Measurements from ENCODE around the gene ATMIN. TPM values are rescaled to one million over a fixed set of nuclear protein-coding genes. Genes with fewer than 3 reads are reported as not detected.

ATMIN gene
- total and polyA plus RNA-seq, 2 donors (not counting 1 experiment from before 2014, with no cell fraction given), result 43.8 to 52.8 TPM

- Histone ChIP-seq H2AFZ (ENCODE audit: low read length) (no peak overlapping the region), H3K36me3 (ENCODE audit: control insufficient read depth, insufficient read depth, low read length) (peaks cover 7% of the 10 kb centered on the region), H3K27me3 (ENCODE audit: control insufficient read depth, insufficient read depth, low read length) (no peaks in the 10 kb centered on the region), H3K79me2 (ENCODE audit: control insufficient read depth, insufficient read depth, low read length) (peaks cover 5% of the 10 kb centered on the region), H3K27ac (ENCODE audit: insufficient read depth, low read length) (no peak overlapping the region), H3K4me3 (replicated peaks in 1 of 4; ENCODE audit: control extremely low read depth in 1 of 4, insufficient read depth in 1 of 4, low read depth in 3 of 4, low read length in 4 of 4) (no peak overlapping the region), H3K9ac (ENCODE audit: insufficient read depth, low read length) (no peak overlapping the region), H4K20me1 (ENCODE audit: control insufficient read depth, extremely low read depth, insufficient read depth, low read length) (no peaks in the 10 kb centered on the region), H3K4me1 (ENCODE audit: control insufficient read depth, extremely low read depth, insufficient read depth, low read length) (no peaks in the 10 kb centered on the region), H3K4me2 (ENCODE audit: extremely low read depth, insufficient read depth, low read length) (no peak overlapping the region), H3K9me3 (ENCODE audit: control insufficient read depth, insufficient read depth, low read depth, low read length) (no peaks in the 10 kb centered on the region)
- TF ChIP-seq, protein P1, sequence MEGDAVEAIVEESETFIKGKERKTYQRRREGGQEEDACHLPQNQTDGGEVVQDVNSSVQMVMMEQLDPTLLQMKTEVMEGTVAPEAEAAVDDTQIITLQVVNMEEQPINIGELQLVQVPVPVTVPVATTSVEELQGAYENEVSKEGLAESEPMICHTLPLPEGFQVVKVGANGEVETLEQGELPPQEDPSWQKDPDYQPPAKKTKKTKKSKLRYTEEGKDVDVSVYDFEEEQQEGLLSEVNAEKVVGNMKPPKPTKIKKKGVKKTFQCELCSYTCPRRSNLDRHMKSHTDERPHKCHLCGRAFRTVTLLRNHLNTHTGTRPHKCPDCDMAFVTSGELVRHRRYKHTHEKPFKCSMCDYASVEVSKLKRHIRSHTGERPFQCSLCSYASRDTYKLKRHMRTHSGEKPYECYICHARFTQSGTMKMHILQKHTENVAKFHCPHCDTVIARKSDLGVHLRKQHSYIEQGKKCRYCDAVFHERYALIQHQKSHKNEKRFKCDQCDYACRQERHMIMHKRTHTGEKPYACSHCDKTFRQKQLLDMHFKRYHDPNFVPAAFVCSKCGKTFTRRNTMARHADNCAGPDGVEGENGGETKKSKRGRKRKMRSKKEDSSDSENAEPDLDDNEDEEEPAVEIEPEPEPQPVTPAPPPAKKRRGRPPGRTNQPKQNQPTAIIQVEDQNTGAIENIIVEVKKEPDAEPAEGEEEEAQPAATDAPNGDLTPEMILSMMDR (conservative IDR thresholded peaks at IDR 0.05 in 1 of 2, IDR thresholded peaks at IDR 0.05 in 1 of 2; ENCODE audit: low read depth in 1 of 2, low read length in 2 of 2), result no peak
- no peak for TF ChIP-seq EZH2 (IDR thresholded peaks at IDR 0.05; ENCODE audit: low read length, missing control alignments)
- no peak for DNase-seq (ENCODE audit: low read depth in 2 of 2)
Observed at GRCh38 chr16:81042821-81043220, 7.2 kb downstream of the ATMIN start.

DNA sequence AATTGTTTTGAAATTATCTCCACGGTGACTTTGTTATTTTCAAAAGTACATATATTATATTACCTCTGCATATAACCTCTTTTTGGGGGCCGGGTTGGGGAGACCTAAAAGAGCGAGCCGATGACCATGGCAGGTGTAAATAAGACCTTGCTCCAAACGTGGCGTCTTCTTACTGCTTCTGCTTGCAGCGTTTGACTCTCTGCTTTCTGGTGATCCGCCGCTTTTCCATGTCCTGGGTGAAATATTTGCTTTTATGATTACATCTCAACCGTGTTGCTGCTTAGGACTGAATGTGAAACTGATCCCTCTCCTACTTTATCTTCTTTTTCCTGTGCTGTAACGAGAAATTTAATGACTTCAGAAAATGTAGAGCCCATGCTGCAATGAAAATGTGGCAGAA, 18.1 kb downstream of the ATMIN start:
- Histone ChIP-seq H3K4me1 (ENCODE audit: control insufficient read depth, extremely low read depth, insufficient read depth, low read length) (no peaks in the 10 kb centered on the region), H3K36me3 (ENCODE audit: control insufficient read depth, insufficient read depth, low read length) (no peaks in the 10 kb centered on the region), H3K27ac (ENCODE audit: insufficient read depth, low read length) (no peak overlapping the region), H4K20me1 (ENCODE audit: control insufficient read depth, extremely low read depth, insufficient read depth, low read length) (no peaks in the 10 kb centered on the region), H3K9me3 (ENCODE audit: control insufficient read depth, insufficient read depth, low read depth, low read length) (no peaks in the 10 kb centered on the region), H3K79me2 (ENCODE audit: control insufficient read depth, insufficient read depth, low read length) (no peaks in the 10 kb centered on the region), H3K4me2 (ENCODE audit: extremely low read depth, insufficient read depth, low read length) (no peak overlapping the region), H3K27me3 (ENCODE audit: control insufficient read depth, insufficient read depth, low read length) (no peaks in the 10 kb centered on the region), H3K4me3 (replicated peaks in 1 of 4; ENCODE audit: control extremely low read depth in 1 of 4, insufficient read depth in 1 of 4, low read depth in 3 of 4, low read length in 4 of 4) (no peak overlapping the region), H3K9ac (ENCODE audit: insufficient read depth, low read length) (no peak overlapping the region), H2AFZ (ENCODE audit: low read length) (no peak overlapping the region)
- TF ChIP-seq, protein P1 (conservative IDR thresholded peaks at IDR 0.05 in 1 of 2, IDR thresholded peaks at IDR 0.05 in 1 of 2; ENCODE audit: low read depth in 1 of 2, low read length in 2 of 2), result no peak
- TF ChIP-seq EZH2 (IDR thresholded peaks at IDR 0.05; ENCODE audit: low read length, missing control alignments), result no peak
- no peak for DNase-seq (ENCODE audit: low read depth in 2 of 2)

DNA sequence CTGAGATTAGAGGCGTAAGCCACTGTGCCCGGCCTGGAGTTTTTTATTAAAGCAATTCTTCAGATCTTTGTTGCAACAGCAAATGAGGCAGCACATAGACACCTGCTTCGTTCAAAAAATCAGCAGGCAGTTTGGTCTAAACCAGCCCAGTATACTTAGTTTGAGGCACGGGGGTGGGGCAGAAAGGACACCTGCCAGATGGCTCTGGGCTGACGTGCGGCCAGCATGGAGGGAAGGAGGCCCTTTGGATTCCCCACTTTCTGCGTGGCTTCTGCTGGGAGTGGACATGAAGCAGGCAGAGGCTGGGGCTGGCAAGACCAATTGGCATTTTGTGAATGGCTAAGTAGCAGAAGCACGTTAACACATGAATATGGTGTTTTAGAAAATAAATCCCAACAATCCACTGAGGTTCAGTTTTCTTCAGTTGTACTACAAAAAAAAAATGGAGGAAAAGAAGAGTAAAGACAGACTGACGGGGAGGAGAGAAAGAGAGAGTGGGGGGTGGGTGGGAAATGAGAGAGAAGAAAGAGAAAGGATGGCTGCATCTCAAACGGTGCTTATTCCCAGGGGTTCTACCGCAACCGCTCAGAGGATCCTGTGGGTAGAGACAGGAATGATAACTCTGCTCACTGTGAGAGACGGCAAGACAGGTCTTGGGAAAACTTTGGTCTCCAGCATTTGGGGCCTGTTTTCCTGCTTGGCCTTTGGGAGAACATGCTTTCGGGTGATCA, 25.1 kb downstream of the ATMIN start:
- Histone ChIP-seq H3K27me3 (ENCODE audit: control insufficient read depth, insufficient read depth, low read length) (no peaks in the 10 kb centered on the region), H3K4me1 (ENCODE audit: control insufficient read depth, extremely low read depth, insufficient read depth, low read length) (no peaks in the 10 kb centered on the region), H3K36me3 (ENCODE audit: control insufficient read depth, insufficient read depth, low read length) (no peaks in the 10 kb centered on the region), H3K9ac (ENCODE audit: insufficient read depth, low read length) (no peak overlapping the region), H3K4me3 (replicated peaks in 1 of 4; ENCODE audit: control extremely low read depth in 1 of 4, insufficient read depth in 1 of 4, low read depth in 3 of 4, low read length in 4 of 4) (no peak overlapping the region), H3K27ac (ENCODE audit: insufficient read depth, low read length) (no peak overlapping the region), H3K4me2 (ENCODE audit: extremely low read depth, insufficient read depth, low read length) (no peak overlapping the region), H3K9me3 (ENCODE audit: control insufficient read depth, insufficient read depth, low read depth, low read length) (no peaks in the 10 kb centered on the region), H4K20me1 (ENCODE audit: control insufficient read depth, extremely low read depth, insufficient read depth, low read length) (no peaks in the 10 kb centered on the region), H3K79me2 (ENCODE audit: control insufficient read depth, insufficient read depth, low read length) (no peaks in the 10 kb centered on the region), H2AFZ (ENCODE audit: low read length) (no peak overlapping the region)
- no peak for DNase-seq (ENCODE audit: low read depth in 2 of 2)
- no peak for TF ChIP-seq EZH2 (IDR thresholded peaks at IDR 0.05; ENCODE audit: low read length, missing control alignments)
- TF ChIP-seq, protein P1 (conservative IDR thresholded peaks at IDR 0.05 in 1 of 2, IDR thresholded peaks at IDR 0.05 in 1 of 2; ENCODE audit: low read depth in 1 of 2, low read length in 2 of 2), result no peak
